Spleen (tissue), 7 donors: ENCODE measurements around the gene TMSB15C.

Source experiments
- POLR2AphosphoS5 ChIP-seq, 3 donors: sonication (generic); formaldehyde crosslinking; IDR thresholded peaks; one replicate each; pipeline ENCODE4 v1.5.1; 2017; ENCODE audit warnings: antibody characterized with exemption in 3 of 3
- TF ChIP-seq, protein P1 (sequence below), 11 experiments: fragments of 200-600 bp in 7 of 11; fragments of 450-650 bp in 4 of 11; sonication (generic) in 4 of 11; IDR thresholded peaks in 8 of 11; conservative IDR thresholded peaks in 3 of 11; 1 replicate in 7 of 11; 2 replicates in 4 of 11; pipeline versions ENCODE4 v1.4.0 to v1.8.0; 2016 to 2021; ENCODE audit warnings: antibody characterized with exemption in 11 of 11, inconsistent platforms in 4 of 11, mild to moderate bottlenecking in 1 of 11
- donor health status: DM: no; HTN: no; CAD: no; lungs with moderate emphysema.
- donor health status: DM: no; HTN: no; CAD: no.
- donor health status: DM: no; HTN: no; CAD: no.

DNA sequence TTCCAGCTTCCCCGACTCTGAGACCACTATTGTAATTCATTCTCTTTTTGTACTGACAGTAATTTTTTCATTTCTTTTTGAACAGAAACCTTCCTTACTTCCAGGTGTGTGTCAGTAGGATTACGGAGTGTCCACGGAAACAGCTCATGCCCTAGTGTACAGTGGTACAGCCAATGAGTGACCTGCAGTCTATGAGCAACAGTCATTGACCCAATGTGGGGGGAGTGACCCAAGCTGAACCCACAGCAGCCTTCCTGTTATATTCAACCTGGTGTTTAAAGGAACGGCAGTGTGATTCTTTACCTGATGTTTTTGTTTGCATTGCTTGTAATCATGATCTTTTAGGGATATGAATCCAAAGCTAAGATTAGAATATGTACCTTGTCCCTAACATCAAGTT is 35.0 kb downstream of the TMSB15C start:
- no peak for TF ChIP-seq POLR2AphosphoS5 (IDR thresholded peaks at IDR 0.05)
- TF ChIP-seq, protein P1, sequence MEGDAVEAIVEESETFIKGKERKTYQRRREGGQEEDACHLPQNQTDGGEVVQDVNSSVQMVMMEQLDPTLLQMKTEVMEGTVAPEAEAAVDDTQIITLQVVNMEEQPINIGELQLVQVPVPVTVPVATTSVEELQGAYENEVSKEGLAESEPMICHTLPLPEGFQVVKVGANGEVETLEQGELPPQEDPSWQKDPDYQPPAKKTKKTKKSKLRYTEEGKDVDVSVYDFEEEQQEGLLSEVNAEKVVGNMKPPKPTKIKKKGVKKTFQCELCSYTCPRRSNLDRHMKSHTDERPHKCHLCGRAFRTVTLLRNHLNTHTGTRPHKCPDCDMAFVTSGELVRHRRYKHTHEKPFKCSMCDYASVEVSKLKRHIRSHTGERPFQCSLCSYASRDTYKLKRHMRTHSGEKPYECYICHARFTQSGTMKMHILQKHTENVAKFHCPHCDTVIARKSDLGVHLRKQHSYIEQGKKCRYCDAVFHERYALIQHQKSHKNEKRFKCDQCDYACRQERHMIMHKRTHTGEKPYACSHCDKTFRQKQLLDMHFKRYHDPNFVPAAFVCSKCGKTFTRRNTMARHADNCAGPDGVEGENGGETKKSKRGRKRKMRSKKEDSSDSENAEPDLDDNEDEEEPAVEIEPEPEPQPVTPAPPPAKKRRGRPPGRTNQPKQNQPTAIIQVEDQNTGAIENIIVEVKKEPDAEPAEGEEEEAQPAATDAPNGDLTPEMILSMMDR (IDR thresholded peaks at IDR 0.05 in 8 of 11, conservative IDR thresholded peaks at IDR 0.05 in 3 of 11), result no peak
